Activated CD4-positive, alpha-beta memory T cell treated with anti-CD3 and anti-CD28 coated beads, Interleukin-2, amount 10 ng/mL, durations not matched to agents 7 days and 5 days (primary cell): ENCODE measurements around the gene BRI3BP. TPM values are rescaled to one million over a fixed set of nuclear protein-coding genes. Genes with fewer than 3 reads are reported as not detected.

Experiments
- total RNA-seq, 2 experiments: library from RNA; stranded (reverse); gene quantifications; one replicate each; pipeline ENCODE4 v1.2.3, GENCODE V29; 2021

BRI3BP gene
- total RNA-seq, 2 experiments from 2014 or later: 22.5 to 22.7 TPM

Other genes starting within 250 kb of the BRI3BP start
- gene SCARB1, start 129.8 kb upstream of the BRI3BP start, total RNA-seq: 1 to 10 TPM; 4.3 to 5.8 TPM
- gene UBC, start 79.0 kb upstream of the BRI3BP start, total RNA-seq: 1,000 to 10,000 TPM; 1,545 to 1,580 TPM
- 10 to 100 TPM; 19.4 to 22.4 TPM for gene DHX37, start 4.5 kb upstream of the BRI3BP start, total RNA-seq
- gene AACS, start 71.8 kb downstream of the BRI3BP start, total RNA-seq: 10 to 100 TPM; 17.1 to 17.2 TPM
- gene TMEM132B, start 192.7 kb downstream of the BRI3BP start, total RNA-seq: not detected